Activated T-cell treated with anti-CD3 and anti-CD28 coated beads, Interleukin-2, amount 50 U/mL, for 72 hours (primary cell): Measurements from ENCODE around the gene TYROBP. TPM values are rescaled to one million over a fixed set of nuclear protein-coding genes. Genes with fewer than 3 reads are reported as not detected.
A peak's percentile ranks its signal among the peaks of the same experiment; 100 is the strongest.
"Not testable (repeated sequence)": the region's sequence is repeated elsewhere in the genome, so short reads cannot be mapped to it uniquely, and the experiment has no call there.

Experiments used
- ATAC-seq, 2 donors: fragments of 150-1000 bp; cut with Tn5 transposase; replicated peaks in 1 of 2; 2 replicates each; pipeline ENCODE4 v1.10.0; 2021; ENCODE audit warnings: moderate library complexity in 2 of 2, mild to moderate bottlenecking in 1 of 2
- DNase-seq, 2 donors: peaks; one replicate each; pipeline ENCODE4 v3.0.0; 2021 to 2022; ENCODE audit warnings: mixed read lengths in 1 of 2
- H3K27ac Mint-ChIP-seq: one replicate; pipeline ENCODE4 v1.8.0; 2022; ENCODE audit warnings: mild to moderate bottlenecking, moderate library complexity, mixed read lengths
- H3K27me3 Mint-ChIP-seq: one replicate; pipeline ENCODE4 v1.8.0; 2022; ENCODE audit warnings: low read depth, mixed read lengths
- H3K36me3 Mint-ChIP-seq, 2 donors: one replicate each; pipeline ENCODE4 v1.8.0; 2022; ENCODE audit warnings: mixed read lengths in 2 of 2, mild to moderate bottlenecking in 1 of 2; ENCODE audit not compliant: insufficient read depth in 2 of 2
- H3K4me1 Mint-ChIP-seq: one replicate; pipeline ENCODE4 v1.8.0; 2022; ENCODE audit warnings: low read depth, mixed read lengths
- H3K4me3 Mint-ChIP-seq, 2 donors: one replicate each; pipeline ENCODE4 v1.8.0; 2022; ENCODE audit warnings: mild to moderate bottlenecking in 2 of 2, mixed read lengths in 2 of 2, moderate library complexity in 2 of 2
- H3K9me3 Mint-ChIP-seq, 2 donors: one replicate each; pipeline ENCODE4 v1.8.0; 2022; ENCODE audit warnings: mixed read lengths in 2 of 2
- total RNA-seq, 2 donors: library from RNA; stranded (reverse); gene quantifications; one replicate each; pipeline ENCODE4 v1.2.3, GENCODE V29; 2022

TYROBP gene
- 1 to 10 TPM in 1 of 2 donors, not detected in 1; 1.3 TPM for total RNA-seq

DNA sequence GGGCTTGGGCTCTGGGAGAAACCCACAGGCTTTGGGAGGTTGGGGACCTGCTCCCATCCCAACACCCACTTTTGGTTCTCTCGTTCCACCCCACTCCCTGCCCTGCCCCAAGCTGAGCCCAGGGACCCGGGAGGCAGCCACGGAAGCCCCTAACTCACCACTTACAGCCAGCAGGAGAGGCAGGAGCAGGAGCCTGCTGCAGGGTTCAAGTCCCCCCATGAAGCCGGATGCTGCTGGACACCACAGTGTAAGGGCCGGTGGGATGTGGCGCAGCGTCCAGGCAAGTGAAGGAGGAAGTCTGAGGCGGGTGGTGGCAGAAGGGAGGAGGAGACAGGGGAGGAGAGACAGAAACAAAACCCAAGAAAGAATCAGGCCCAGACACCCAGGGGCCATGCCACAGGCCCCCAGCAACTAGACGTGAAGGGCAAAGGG, at the start of gene TYROBP:
TYROBP (minus strand) TSS at position 286 of the 432 bp plus-strand sequence; CDS start at position 219, 67 bp downstream.
- peaks cover 50% of the 10 kb centered on the region for H3K4me1 Mint-ChIP-seq
- H3K27me3 Mint-ChIP-seq = no peaks in the 10 kb centered on the region
- no peaks in the 10 kb centered on the region for H3K9me3 Mint-ChIP-seq
- ATAC-seq (no peak), DNase-seq (no peak)
- peak within 1 kb of the TSS in 1 of 2 donors; percentile 29 for H3K4me3 Mint-ChIP-seq
- peaks cover 2% of the 10 kb centered on the region in 2 donors for H3K36me3 Mint-ChIP-seq
- H3K27ac Mint-ChIP-seq = no peak within 1 kb of the TSS

DNA sequence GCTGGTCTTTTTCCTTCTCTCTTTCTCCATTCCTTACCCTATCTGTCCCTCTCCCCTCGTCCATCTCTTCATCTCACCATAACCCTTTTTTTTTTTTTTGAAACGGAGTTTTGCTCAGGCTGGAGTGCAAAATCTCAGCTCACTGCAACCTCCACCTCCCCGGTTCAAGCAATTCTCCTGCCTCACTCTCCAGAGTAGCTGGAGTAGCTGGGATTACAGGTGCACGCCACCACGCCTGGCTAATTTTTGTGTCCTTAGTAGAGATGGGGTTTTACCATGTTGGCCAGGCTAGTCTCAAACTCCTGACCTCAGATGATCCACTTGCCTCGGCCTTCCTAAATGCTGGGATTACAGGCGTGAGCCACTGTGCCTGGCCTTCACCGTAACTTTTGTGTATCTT, 49.3 kb upstream of the TYROBP start:
- H3K9me3 Mint-ChIP-seq, H3K36me3 Mint-ChIP-seq, ATAC-seq, H3K4me3 Mint-ChIP-seq, DNase-seq, H3K27ac Mint-ChIP-seq, H3K27me3 Mint-ChIP-seq: not testable (repeated sequence)
- H3K4me1 Mint-ChIP-seq = peaks cover 25% of the 10 kb centered on the region

DNA sequence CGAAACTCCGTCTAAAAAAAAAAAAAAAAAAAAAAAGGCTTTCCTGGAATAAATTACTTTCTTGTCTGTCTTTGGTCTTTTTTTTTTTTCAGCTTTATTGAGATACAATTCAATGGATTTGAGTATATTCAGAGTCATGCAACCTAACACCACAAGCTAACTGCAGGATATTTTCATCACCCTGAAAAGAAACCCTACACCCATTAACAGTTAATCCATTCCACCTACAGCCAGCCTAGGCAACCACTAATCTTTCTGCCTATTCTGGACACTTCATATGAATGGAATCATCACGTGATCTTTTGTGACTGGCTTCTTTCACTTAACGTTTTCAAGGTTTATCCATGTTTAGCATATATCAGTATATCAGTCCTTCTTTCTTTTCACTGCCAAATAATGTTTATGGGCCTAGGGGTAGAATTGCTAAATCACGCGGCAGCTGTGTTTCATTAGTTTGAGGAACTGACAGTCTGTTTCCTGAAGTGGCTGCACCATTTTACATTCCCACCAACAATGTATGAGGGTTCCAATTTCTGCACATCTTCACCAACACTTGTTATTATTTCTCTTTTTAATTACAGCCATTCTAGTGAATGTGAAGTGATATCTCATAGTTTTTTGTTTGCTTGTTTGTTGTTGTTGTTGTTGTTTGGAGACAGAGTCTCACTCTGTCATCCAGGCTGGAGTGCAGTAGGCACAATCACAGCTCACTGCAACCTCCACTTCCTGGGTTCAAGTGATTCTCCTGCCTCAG, 48.0 kb upstream of the TYROBP start:
- H3K9me3 Mint-ChIP-seq = peaks cover 0 to 5% of the 10 kb centered on the region in 2 donors
- no peaks in the 10 kb centered on the region for H3K36me3 Mint-ChIP-seq
- peak overlapping the region; percentile 20 for H3K27ac Mint-ChIP-seq
- no peak overlapping the region for H3K4me3 Mint-ChIP-seq
- no peak for DNase-seq
- peaks cover 28% of the 10 kb centered on the region for H3K4me1 Mint-ChIP-seq
- H3K27me3 Mint-ChIP-seq = no peaks in the 10 kb centered on the region
- no peak for ATAC-seq

DNA sequence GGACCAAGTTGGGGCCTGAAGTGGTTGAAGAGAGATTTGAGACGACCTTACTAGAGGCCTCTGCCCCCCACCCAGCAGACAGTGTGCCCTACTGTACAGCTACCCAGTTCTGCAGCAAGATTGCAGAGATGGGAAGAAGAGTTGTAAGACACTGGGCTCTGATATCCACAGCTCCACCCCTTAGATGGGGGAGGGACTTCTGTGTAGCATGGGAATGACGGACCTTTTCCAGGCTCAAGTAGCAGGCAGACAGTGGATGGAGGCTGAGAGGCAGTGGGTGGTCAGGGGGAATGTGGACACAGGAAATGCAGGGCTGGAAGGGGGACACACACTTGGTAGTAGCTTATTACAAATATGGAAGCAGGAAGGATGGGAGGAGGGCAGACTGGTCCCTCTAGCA, 41.0 kb upstream of the TYROBP start:
- H3K36me3 Mint-ChIP-seq = no peaks in the 10 kb centered on the region
- H3K4me1 Mint-ChIP-seq = peaks cover 24% of the 10 kb centered on the region
- H3K4me3 Mint-ChIP-seq = no peak overlapping the region

DNA sequence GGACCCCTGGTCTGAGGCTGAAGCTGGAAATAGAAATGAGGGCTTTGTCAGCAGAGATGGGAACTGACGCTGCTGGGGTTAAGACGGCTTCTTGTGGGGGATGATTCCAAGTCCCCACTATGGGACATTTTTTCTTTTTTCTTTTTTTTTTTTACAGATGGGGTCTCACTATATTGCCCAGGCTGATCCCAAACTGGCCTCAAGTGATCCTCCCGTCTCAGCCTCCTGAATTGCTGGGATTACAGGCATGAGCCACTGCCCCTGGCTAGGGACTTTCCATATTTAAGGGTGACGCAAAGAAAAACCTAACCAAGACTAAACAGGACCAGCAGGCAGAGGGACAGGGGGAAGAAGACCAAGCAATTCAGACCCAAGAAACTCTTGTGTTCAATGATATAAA, 38.1 kb upstream of the TYROBP start:
- ATAC-seq = no peak
- H3K27me3 Mint-ChIP-seq = no peaks in the 10 kb centered on the region
- peak overlapping the region; percentile 34 for H3K27ac Mint-ChIP-seq
- DNase-seq = no peak
- H3K9me3 Mint-ChIP-seq = no peaks in the 10 kb centered on the region
- no peak overlapping the region for H3K4me3 Mint-ChIP-seq
- peaks cover 6% of the 10 kb centered on the region for H3K4me1 Mint-ChIP-seq
- no peaks in the 10 kb centered on the region for H3K36me3 Mint-ChIP-seq

More for the DNA sequence above, 41.0 kb upstream of the TYROBP start:
- no peak for DNase-seq
- Mint-ChIP-seq H3K27ac (no peak overlapping the region), H3K27me3 (no peaks in the 10 kb centered on the region), H3K9me3 (no peaks in the 10 kb centered on the region)
- no peak for ATAC-seq

DNA sequence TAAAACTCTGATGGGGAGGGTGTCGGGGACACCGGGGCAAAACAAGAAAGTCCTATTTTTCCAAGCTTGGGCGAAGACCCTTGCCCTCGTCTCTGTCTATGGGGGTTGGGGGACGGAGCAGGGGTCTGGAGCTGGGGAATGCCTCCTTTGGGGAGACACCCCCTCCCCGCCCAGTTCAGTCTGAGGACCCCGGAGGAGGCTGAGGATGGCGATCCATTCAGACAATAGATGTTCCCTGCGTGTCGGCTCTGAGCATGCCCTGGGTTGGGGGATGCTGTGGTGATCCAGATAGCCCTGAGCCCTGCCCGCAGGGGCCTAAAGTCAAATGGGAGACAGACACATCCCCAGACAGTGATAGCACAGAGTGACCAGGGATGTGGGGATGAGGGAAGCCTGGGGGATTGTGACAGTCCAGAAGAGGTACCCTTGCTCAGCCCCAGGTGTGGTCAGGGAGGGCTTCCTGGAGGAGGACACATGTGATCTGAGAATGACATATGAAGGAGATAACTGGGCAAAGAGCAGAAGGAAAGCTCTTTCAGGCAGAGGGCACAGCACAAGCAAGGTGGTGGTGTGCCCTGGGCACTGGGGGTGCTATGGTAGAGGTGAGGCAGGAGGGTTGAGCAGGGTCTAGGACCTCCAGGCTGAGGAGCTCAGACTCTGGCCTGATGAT, 37.2 kb upstream of the TYROBP start:
- ATAC-seq (no peak), DNase-seq (no peak)
- Mint-ChIP-seq H3K4me3 (no peak overlapping the region), H3K9me3 (no peaks in the 10 kb centered on the region), H3K27ac (no peak overlapping the region), H3K27me3 (no peaks in the 10 kb centered on the region), H3K4me1 (no peaks in the 10 kb centered on the region), H3K36me3 (no peaks in the 10 kb centered on the region)

DNA sequence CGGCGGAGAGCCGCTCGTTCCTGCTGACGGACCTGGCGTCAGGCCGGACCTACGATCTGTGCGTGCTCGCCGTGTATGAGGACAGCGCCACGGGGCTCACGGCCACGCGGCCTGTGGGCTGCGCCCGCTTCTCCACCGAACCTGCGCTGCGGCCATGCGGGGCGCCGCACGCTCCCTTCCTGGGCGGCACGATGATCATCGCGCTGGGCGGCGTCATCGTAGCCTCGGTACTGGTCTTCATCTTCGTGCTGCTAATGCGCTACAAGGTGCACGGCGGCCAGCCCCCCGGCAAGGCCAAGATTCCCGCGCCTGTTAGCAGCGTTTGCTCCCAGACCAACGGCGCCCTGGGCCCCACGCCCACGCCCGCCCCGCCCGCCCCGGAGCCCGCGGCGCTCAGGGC, 36.5 kb upstream of the TYROBP start:
- Mint-ChIP-seq H3K27ac (no peak overlapping the region), H3K4me1 (no peaks in the 10 kb centered on the region), H3K9me3 (no peaks in the 10 kb centered on the region), H3K36me3 (no peaks in the 10 kb centered on the region), H3K4me3 (no peak overlapping the region), H3K27me3 (no peaks in the 10 kb centered on the region)
- no peak for ATAC-seq
- no peak for DNase-seq

DNA sequence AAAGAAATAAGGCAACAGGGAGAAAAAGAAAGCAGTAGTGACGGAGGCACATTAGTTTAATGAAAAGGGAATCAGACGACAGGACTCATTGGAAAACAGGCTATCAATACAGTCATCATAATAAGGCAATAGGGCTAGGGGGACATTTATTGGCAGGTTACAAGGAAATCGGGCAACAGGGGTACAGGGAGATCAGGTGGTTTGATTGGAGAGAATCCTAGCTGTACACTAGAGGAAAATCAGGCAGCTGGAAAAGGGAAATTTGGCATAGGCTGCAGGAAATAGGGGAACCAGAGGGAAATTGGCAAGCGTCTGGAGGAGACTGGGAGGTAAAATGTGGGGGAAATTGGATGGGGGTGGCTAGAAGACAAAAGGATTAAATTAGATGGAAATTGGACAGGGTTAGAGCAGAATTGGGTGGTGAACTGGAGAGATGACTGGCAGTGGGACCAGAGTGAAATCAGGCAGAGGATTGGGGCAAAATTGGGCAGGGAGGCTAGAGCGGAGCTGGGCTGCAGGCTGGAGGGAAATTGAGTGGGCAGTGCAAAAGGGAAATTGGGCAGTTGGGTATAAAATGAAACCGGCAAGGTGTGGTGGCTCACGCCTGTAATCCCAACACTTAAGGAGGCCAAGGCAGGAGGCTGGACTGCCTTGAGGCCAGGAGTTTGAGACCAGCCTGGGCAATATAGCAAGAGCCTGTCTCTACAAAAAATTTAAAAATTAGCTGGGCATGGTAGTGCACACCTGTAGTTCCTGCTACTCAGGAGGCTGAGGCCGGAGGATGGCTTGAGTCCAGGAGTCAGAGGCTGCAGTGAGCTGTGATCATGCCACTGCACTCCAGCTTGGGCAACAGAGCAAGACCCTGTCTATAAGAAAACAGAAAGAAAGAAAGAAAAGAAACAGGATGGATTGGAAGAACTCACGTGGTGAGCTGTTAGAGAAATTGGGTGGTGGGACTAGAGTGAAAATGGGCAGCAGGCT, 35.5 kb upstream of the TYROBP start:
- no peaks in the 10 kb centered on the region for H3K36me3 Mint-ChIP-seq
- ATAC-seq (no peak), DNase-seq (no peak)
- no peaks in the 10 kb centered on the region for H3K9me3 Mint-ChIP-seq
- peaks cover 6% of the 10 kb centered on the region for H3K4me1 Mint-ChIP-seq
- H3K4me3 Mint-ChIP-seq = no peak overlapping the region
- no peak overlapping the region for H3K27ac Mint-ChIP-seq
- H3K27me3 Mint-ChIP-seq = no peaks in the 10 kb centered on the region

DNA sequence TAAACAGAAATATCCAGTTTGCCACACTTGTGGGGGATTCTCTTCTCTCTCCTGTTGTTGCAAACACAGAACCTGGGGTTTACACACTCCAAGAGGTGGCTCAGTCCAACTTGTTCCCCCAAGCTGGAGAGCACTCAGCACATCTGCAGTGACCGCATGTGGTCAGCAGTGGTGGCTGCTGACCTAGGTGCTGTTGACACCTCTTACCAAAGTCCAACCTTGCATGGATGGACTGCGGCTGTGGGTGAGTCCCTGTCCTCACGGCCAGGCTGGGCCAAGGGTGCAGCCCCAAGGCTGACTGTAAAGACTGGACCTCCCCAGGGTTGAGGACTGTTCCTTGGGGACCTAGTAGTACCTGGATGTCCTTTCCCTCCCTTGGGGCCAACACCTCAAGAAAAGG, 34.1 kb upstream of the TYROBP start:
- Mint-ChIP-seq H3K27ac (no peak overlapping the region), H3K9me3 (no peaks in the 10 kb centered on the region)

DNA sequence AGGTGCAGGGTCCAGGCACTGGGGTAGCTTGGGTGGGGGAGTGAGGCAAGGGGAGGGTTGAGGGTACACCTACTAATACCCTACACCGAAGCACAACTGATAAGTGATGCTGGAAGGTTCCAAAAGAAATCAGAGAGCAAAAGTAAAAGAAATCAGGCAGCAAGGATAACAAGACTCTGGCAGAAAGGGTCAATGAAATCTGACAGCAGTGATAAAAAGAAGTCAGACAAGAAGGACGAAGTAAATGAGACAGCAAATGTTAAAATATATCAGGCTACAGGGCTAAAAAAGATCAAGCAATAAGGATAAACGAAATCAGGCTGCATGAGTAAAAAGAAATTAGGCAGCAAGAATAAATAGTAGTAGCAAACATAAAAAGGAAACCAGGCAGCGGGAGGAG, 32.7 kb upstream of the TYROBP start:
- no peaks in the 10 kb centered on the region for H3K36me3 Mint-ChIP-seq
- H3K27me3 Mint-ChIP-seq = no peaks in the 10 kb centered on the region
- H3K4me1 Mint-ChIP-seq = peaks cover 27% of the 10 kb centered on the region
- H3K4me3 Mint-ChIP-seq = no peak overlapping the region
- ATAC-seq (no peak), DNase-seq (no peak)
- no peaks in the 10 kb centered on the region for H3K9me3 Mint-ChIP-seq
- no peak overlapping the region for H3K27ac Mint-ChIP-seq

More for the DNA sequence above, 34.1 kb upstream of the TYROBP start:
- ATAC-seq = no peak
- no peak for DNase-seq
- no peaks in the 10 kb centered on the region for H3K27me3 Mint-ChIP-seq
- no peaks in the 10 kb centered on the region for H3K36me3 Mint-ChIP-seq
- H3K4me3 Mint-ChIP-seq = no peak overlapping the region
- H3K4me1 Mint-ChIP-seq = peaks cover 20% of the 10 kb centered on the region

DNA sequence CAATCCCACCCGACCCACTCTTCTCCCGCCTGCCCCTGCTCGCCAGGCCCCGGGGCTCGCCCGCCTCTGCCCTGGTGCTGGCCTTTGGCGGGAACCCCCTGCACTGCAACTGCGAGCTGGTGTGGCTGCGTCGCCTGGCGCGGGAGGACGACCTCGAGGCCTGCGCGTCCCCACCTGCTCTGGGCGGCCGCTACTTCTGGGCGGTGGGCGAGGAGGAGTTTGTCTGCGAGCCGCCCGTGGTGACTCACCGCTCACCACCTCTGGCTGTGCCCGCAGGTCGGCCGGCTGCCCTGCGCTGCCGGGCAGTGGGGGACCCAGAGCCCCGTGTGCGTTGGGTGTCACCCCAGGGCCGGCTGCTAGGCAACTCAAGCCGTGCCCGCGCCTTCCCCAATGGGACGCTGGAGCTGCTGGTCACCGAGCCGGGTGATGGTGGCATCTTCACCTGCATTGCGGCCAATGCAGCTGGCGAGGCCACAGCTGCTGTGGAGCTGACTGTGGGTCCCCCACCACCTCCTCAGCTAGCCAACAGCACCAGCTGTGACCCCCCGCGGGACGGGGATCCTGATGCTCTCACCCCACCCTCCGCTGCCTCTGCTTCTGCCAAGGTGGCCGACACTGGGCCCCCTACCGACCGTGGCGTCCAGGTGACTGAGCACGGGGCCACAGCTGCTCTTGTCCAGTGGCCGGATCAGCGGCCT, 32.1 kb upstream of the TYROBP start:
- Mint-ChIP-seq H3K4me3 (no peak overlapping the region), H3K27ac (no peak overlapping the region), H3K9me3 (no peaks in the 10 kb centered on the region), H3K27me3 (no peaks in the 10 kb centered on the region), H3K36me3 (no peaks in the 10 kb centered on the region), H3K4me1 (peaks cover 29% of the 10 kb centered on the region)
- no peak for DNase-seq
- no peak for ATAC-seq

DNA sequence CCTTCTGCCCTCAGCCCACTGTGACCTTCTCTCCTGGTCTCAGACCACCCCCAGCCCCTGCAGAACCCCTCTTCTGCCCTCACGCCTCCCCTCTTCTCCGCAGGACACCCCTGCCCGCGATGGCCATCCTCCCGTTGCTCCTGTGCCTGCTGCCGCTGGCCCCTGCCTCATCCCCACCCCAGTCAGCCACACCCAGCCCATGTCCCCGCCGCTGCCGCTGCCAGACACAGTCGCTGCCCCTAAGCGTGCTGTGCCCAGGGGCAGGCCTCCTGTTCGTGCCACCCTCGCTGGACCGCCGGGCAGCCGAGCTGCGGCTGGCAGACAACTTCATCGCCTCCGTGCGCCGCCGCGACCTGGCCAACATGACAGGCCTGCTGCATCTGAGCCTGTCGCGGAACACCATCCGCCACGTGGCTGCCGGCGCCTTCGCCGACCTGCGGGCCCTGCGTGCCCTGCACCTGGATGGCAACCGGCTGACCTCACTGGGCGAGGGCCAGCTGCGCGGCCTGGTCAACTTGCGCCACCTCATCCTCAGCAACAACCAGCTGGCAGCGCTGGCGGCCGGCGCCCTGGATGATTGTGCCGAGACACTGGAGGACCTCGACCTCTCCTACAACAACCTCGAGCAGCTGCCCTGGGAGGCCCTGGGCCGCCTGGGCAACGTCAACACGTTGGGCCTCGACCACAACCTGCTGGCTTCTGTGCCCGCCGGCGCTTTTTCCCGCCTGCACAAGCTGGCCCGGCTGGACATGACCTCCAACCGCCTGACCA, 31.4 kb upstream of the TYROBP start:
- no peaks in the 10 kb centered on the region for H3K36me3 Mint-ChIP-seq
- DNase-seq (no peak), ATAC-seq (no peak)
- no peaks in the 10 kb centered on the region for H3K9me3 Mint-ChIP-seq
- H3K4me1 Mint-ChIP-seq = peaks cover 29% of the 10 kb centered on the region
- H3K4me3 Mint-ChIP-seq = no peak overlapping the region
- H3K27ac Mint-ChIP-seq = no peak overlapping the region
- no peaks in the 10 kb centered on the region for H3K27me3 Mint-ChIP-seq
